ENCODE data around the gene CNPPD1.

CNPPD1 gene

GRCh38 chr2:219218732-219219701 is 42.3 kb upstream of the CNPPD1 start, which contains the start of gene ABCB6:
Gene ABCB6 (minus strand): TSS chr2:219218958. CDS start chr2:219218673, 285 bp downstream.
- DNase-seq (ENCODE audit: insufficient read length, low spot score): peak; percentile 98
- FAIRE-seq: no peak
- no peak for TF ChIP-seq CTCF (IDR thresholded peaks at IDR 0.05; ENCODE audit: insufficient read depth, missing control alignments)

GRCh38 chr2:219218217-219218731 is 41.5 kb upstream of the CNPPD1 start:
- no peak for TF ChIP-seq CTCF (IDR thresholded peaks at IDR 0.05; ENCODE audit: insufficient read depth, missing control alignments)
- FAIRE-seq (no peak), DNase-seq (ENCODE audit: insufficient read length, low spot score) (no peak)

- DNase-seq (ENCODE audit: insufficient read length, low spot score) (no peak), FAIRE-seq (no peak)
- no peak for TF ChIP-seq CTCF (IDR thresholded peaks at IDR 0.05; ENCODE audit: insufficient read depth, missing control alignments)
These were observed 39.8 kb upstream of the CNPPD1 start for GRCh38 chr2:219216535-219216915.

GRCh38 chr2:219215871-219216534 is 39.3 kb upstream of the CNPPD1 start:
- DNase-seq (ENCODE audit: insufficient read length, low spot score) (no peak), FAIRE-seq (no peak)

GRCh38 chr2:219214786-219215185 is 38.1 kb upstream of the CNPPD1 start:
- DNase-seq (ENCODE audit: insufficient read length, low spot score) (no peak), FAIRE-seq (no peak)
- no peak for TF ChIP-seq CTCF (IDR thresholded peaks at IDR 0.05; ENCODE audit: insufficient read depth, missing control alignments)

More at GRCh38 chr2:219215871-219216534, 39.3 kb upstream of the CNPPD1 start:
- TF ChIP-seq CTCF (IDR thresholded peaks at IDR 0.05; ENCODE audit: insufficient read depth, missing control alignments): no peak

- FAIRE-seq (no peak), DNase-seq (ENCODE audit: insufficient read length, low spot score) (no peak)
- TF ChIP-seq CTCF (IDR thresholded peaks at IDR 0.05; ENCODE audit: insufficient read depth, missing control alignments): no peak
These were observed 37.4 kb upstream of the CNPPD1 start for GRCh38 chr2:219214141-219214540.

All from D721Med (cell line).